PC-3 (cell line): ENCODE measurements around the gene TMEM117.

Source experiments
- CTCF ChIP-seq: fragments of 300-600 bp; sonication (generic); conservative IDR thresholded peaks from 2 replicates; pipeline ENCODE4 v1.5.1; 2017; ENCODE audit warnings: antibody characterized with exemption, low read depth, mild to moderate bottlenecking, low read length
- EZH2 ChIP-seq: fragments of 300-600 bp; sonication (generic); IDR thresholded peaks from one replicate; pipeline ENCODE4 v1.6.1; 2017; ENCODE audit warnings: antibody characterized with exemption, mild to moderate bottlenecking, low read length; ENCODE audit not compliant: unreplicated experiment
- EZH2phosphoT487 ChIP-seq: fragments of 300-600 bp; sonication (generic); IDR thresholded peaks from 2 replicates; pipeline ENCODE4 v1.6.1; 2018; ENCODE audit warnings: mild to moderate bottlenecking, antibody characterized with exemption, low read length, borderline replicate concordance

DNA sequence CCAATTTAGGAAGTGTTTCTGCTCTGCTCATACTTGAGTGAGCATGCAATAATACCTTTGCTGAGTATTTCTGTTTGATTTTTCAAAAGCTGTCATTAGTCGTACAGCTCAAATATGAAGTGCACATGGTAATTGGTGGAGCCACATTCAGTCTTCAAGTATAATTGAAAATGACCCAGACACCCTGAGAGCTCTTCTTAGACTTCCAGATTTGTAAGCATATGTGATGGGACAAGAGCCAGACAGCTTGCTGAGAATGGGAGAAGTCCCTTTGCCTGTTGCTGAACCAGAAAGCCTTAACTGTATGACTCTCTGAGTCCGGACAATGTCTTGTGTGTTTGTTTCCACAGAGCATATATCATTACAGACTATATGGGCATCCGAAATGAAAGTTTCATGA lies 307.3 kb downstream of the TMEM117 start:
- TF ChIP-seq CTCF: no peak
- TF ChIP-seq EZH2: no peak
- no peak for TF ChIP-seq EZH2phosphoT487
